K562 (cell line): Measurements from ENCODE around the gene RGS9BP. TPM values are rescaled to one million over a fixed set of nuclear protein-coding genes. Genes with fewer than 3 reads are reported as not detected.

ENCODE experiments used
- AFF1 ChIP-seq, 2 experiments: fragments of 450-650 bp; IDR thresholded peaks; 2 replicates each; pipeline ENCODE4 v1.6.1; 2018; ENCODE audit warnings: mild to moderate bottlenecking in 2 of 2, low read depth in 1 of 2; ENCODE audit not compliant: partially characterized antibody in 2 of 2
- CBFA2T3 ChIP-seq: fragments of 450-650 bp; IDR thresholded peaks from 2 replicates; pipeline ENCODE4 v1.6.1; 2017
- CREB5 ChIP-seq: fragments of 250-450 bp; sonication (Bioruptor Pico); IDR thresholded peaks from 2 replicates; pipeline ENCODE4 v1.5.0; 2020; ENCODE audit warnings: mild to moderate bottlenecking
- CUX1 ChIP-seq: fragments of 200-800 bp; sonication (Bioruptor generic); IDR thresholded peaks from 2 replicates; pipeline ENCODE4 v1.6.1; 2016; ENCODE audit warnings: missing genetic modification characterization, missing compliant biosample characterization
- EP400 ChIP-seq: fragments of 450-650 bp; IDR thresholded peaks from 2 replicates; pipeline ENCODE4 v1.6.1; 2017; ENCODE audit warnings: antibody characterized with exemption, mild to moderate bottlenecking, moderate library complexity
- FOS ChIP-seq: IDR thresholded peaks from 3 replicates; pipeline ENCODE4 v1.6.1; 2011; ENCODE audit not compliant: insufficient read length; ENCODE audit errors: extremely low read depth
- MEIS2 ChIP-seq: fragments of 450-650 bp; IDR thresholded peaks from 2 replicates; pipeline ENCODE4 v1.6.1; 2014; ENCODE audit warnings: mild to moderate bottlenecking; ENCODE audit not compliant: partially characterized antibody
- MNT ChIP-seq, 2 experiments: fragments of 450-650 bp; conservative IDR thresholded peaks; 2 replicates each; pipeline ENCODE4 v1.6.1; 2017; ENCODE audit warnings: mild to moderate bottlenecking in 2 of 2, moderate library complexity in 2 of 2
- PHB2 ChIP-seq: fragments of 450-650 bp; IDR thresholded peaks from 2 replicates; pipeline ENCODE4 v1.6.1; 2017; ENCODE audit warnings: low read depth
- PHF8 ChIP-seq: fragments of 200-600 bp; sonication (generic); IDR thresholded peaks from 2 replicates; pipeline ENCODE4 v1.6.1; 2012; ENCODE audit warnings: mixed run types, mild to moderate bottlenecking, inconsistent platforms, low read length, moderate library complexity, borderline replicate concordance
- POLR3G ChIP-seq: IDR thresholded peaks from 2 replicates; pipeline ENCODE4 v1.6.1; 2011; ENCODE audit not compliant: insufficient read length, insufficient replicate concordance; ENCODE audit errors: extremely low read depth
- ZFP91 ChIP-seq: sonication (generic); formaldehyde crosslinking; IDR thresholded peaks from 2 replicates; pipeline ENCODE4 v1.8.0; 2022; ENCODE audit warnings: mild to moderate bottlenecking, missing genetic modification reagents
- ZKSCAN8 ChIP-seq: fragments of 200-800 bp; sonication (Bioruptor generic); IDR thresholded peaks from 2 replicates; pipeline ENCODE4 v1.6.1; 2016; ENCODE audit warnings: missing genetic modification characterization, missing compliant biosample characterization
- ZNF668 ChIP-seq: fragments of 250-450 bp; sonication (Bioruptor Pico); IDR thresholded peaks from 2 replicates; pipeline ENCODE4 v1.8.0; 2022; ENCODE audit warnings: mild to moderate bottlenecking, inconsistent platforms
- polyA plus RNA-seq, 8 experiments: library from polyadenylated mRNA; depleted of rRNA in 4 of 8; stranded (reverse) in 5 of 8; unstranded in 3 of 8; fragments of >200 nt; fragmentation: Nextera tagmentation in 2 of 8; fragmentation: Illumina TruSeq in 1 of 8; extraction: Ambion mirVana in 2 of 8; extraction: Trizol in 1 of 8; gene quantifications; 2 replicates each; pipeline versions ENCODE4 v1.2.1 to v1.2.3, GENCODE V29; 2011 to 2014; ENCODE audit warnings: inconsistent platforms in 1 of 8, missing spikeins in 1 of 8
- total RNA-seq, 7 experiments: library from RNA; depleted of rRNA in 6 of 7; stranded (reverse); fragments of >200 nt in 6 of 7; fragmentation: Illumina TruSeq in 2 of 7; extraction: Trizol in 2 of 7; gene quantifications; 2 replicates each; pipeline versions ENCODE4 v1.2.1 to v1.2.3, GENCODE V29; 2011 to 2021; ENCODE audit warnings: low replicate concordance in 1 of 7

The RGS9BP gene
- total and polyA plus RNA-seq, 9 of the 15 experiments (the other 6 are each of a cell fraction or from before 2014, with no cell fraction given): 0.03 to 1.3 (median 0.49) TPM

- peak; percentile 22 to 35; a peak in 1 of 4 replicates for TF ChIP-seq MNT (conservative IDR thresholded peaks at IDR 0.05)
- no peak for TF ChIP-seq FOS
- no peak for TF ChIP-seq ZFP91 (CRISPR knock-in tag)
- no peak for TF ChIP-seq CREB5 (CRISPR knock-in tag)
- no peak for TF ChIP-seq ZNF668 (CRISPR knock-in tag)
- peak; percentile 74 for TF ChIP-seq CUX1
- no peak for TF ChIP-seq PHB2
- TF ChIP-seq ZKSCAN8 (CRISPR knock-in tag): no peak
- TF ChIP-seq POLR3G: no peak
- no peak for TF ChIP-seq PHF8
- TF ChIP-seq MEIS2: no peak
- TF ChIP-seq EP400: peak; percentile 61; the same call in 1 of the 2 replicates
- TF ChIP-seq AFF1 (IDR thresholded peaks at IDR 0.05; ENCODE audit: low read depth in 1 of 2, partially characterized antibody in 2 of 2): no peak
- no peak for TF ChIP-seq CBFA2T3
Observed at GRCh38 chr19:32692727-32693061, 17.0 kb downstream of the RGS9BP start (continued).
